NB4 (cell line): Measurements from ENCODE around the gene USH1C.

ENCODE experiments used
- CTCF ChIP-seq: IDR thresholded peaks from one replicate; pipeline ENCODE4 v1.5.1; 2012; ENCODE audit warnings: low read depth, low read length
- MYC ChIP-seq: IDR thresholded peaks from 2 replicates; pipeline ENCODE4 v1.6.1; 2011; ENCODE audit warnings: low read depth, low read length
- POLR2A ChIP-seq: IDR thresholded peaks from 2 replicates; pipeline ENCODE4 v1.6.1; 2011; ENCODE audit warnings: mild to moderate bottlenecking; ENCODE audit not compliant: insufficient read length; ENCODE audit errors: extremely low read depth

- no peak for TF ChIP-seq POLR2A
- TF ChIP-seq CTCF = no peak
- no peak for TF ChIP-seq MYC
These were observed 11.4 kb downstream of the USH1C start for GRCh38 chr11:17532784-17533183.
